GM12891 (cell line): ENCODE results near the gene TMEM63B.

Experiments
- DNase-seq: peaks from one replicate; pipeline ENCODE4 v3.0.0; 2011; ENCODE audit warnings: low spot score; ENCODE audit not compliant: insufficient read length
- FAIRE-seq: peaks from 2 replicates; lab custom pipeline; 2011; peaks lifted over from hg19 to GRCh38; lab: Jason Lieb, UNC
- PAX5 ChIP-seq: IDR thresholded peaks from 2 replicates; pipeline ENCODE4 v1.6.1; 2011; ENCODE audit warnings: low read length, moderate library complexity, mild to moderate bottlenecking; ENCODE audit not compliant: insufficient read depth, severe bottlenecking
- POLR2A ChIP-seq: IDR thresholded peaks from 2 replicates; pipeline ENCODE4 v1.6.1; 2011; ENCODE audit warnings: low read depth, low read length, control low read depth
- POLR2AphosphoS5 ChIP-seq: IDR thresholded peaks from 2 replicates; pipeline ENCODE4 v1.6.1; 2011; ENCODE audit warnings: low read depth, low read length, control low read depth
- POU2F2 ChIP-seq: IDR thresholded peaks from 2 replicates; pipeline ENCODE4 v1.6.1; 2011; ENCODE audit warnings: low read depth, mild to moderate bottlenecking, control low read depth, low read length, moderate library complexity
- SPI1 ChIP-seq: IDR thresholded peaks from 2 replicates; pipeline ENCODE4 v1.6.1; 2011; ENCODE audit warnings: low read depth, low read length, control low read depth
- TAF1 ChIP-seq: IDR thresholded peaks from 2 replicates; pipeline ENCODE4 v1.6.1; 2011; ENCODE audit warnings: low read depth, low read length, control low read depth

The TMEM63B gene

GRCh38 chr6:44199883-44200282, 72.5 kb downstream of the TMEM63B start:
- no peak for TF ChIP-seq SPI1
- TF ChIP-seq PAX5: no peak
- TF ChIP-seq POLR2AphosphoS5: no peak
- TF ChIP-seq TAF1: no peak
- TF ChIP-seq POU2F2: no peak
- no peak for TF ChIP-seq POLR2A
- no peak for FAIRE-seq

GRCh38 chr6:44201200-44201599, 73.8 kb downstream of the TMEM63B start:
- no peak for DNase-seq
- no peak for TF ChIP-seq PAX5
- TF ChIP-seq SPI1: 0 out of 2 replicates have a peak, but pooled peaks have one; percentile 5
- FAIRE-seq: no peak

More at GRCh38 chr6:44199883-44200282, 72.5 kb downstream of the TMEM63B start:
- no peak for DNase-seq

GRCh38 chr6:44201638-44202303, 74.4 kb downstream of the TMEM63B start:
- TF ChIP-seq TAF1 (no peak), POU2F2 (no peak), POLR2AphosphoS5 (no peak), SPI1 (no peak), PAX5 (no peak), POLR2A (no peak)
- DNase-seq (no peak), FAIRE-seq (no peak)

- TF ChIP-seq POLR2AphosphoS5: no peak
- DNase-seq: no peak
- FAIRE-seq: no peak
These were observed 75.1 kb downstream of the TMEM63B start for GRCh38 chr6:44202332-44202971.

GRCh38 chr6:44202972-44203750, 75.8 kb downstream of the TMEM63B start:
- TF ChIP-seq TAF1 (no peak), POLR2AphosphoS5 (no peak), POLR2A (no peak), POU2F2 (no peak), SPI1 (no peak), PAX5 (no peak)
- DNase-seq: no peak
- FAIRE-seq: no peak

GRCh38 chr6:44203955-44204354, 76.6 kb downstream of the TMEM63B start:
- TF ChIP-seq TAF1 (no peak), POLR2A (no peak), PAX5 (no peak), SPI1 (no peak), POU2F2 (no peak), POLR2AphosphoS5 (no peak)
- DNase-seq (no peak), FAIRE-seq (no peak)
